T-cell (primary cell): ENCODE measurements around the gene ARMC12. TPM values are rescaled to one million over a fixed set of nuclear protein-coding genes. Genes with fewer than 3 reads are reported as not detected.

Experiments
- ATAC-seq, 4 experiments: fragments of 200-7000 bp in 3 of 4; fragments of 150-1000 bp in 1 of 4; cut with Tn5 transposase; replicated peaks in 1 of 4; 1 replicate in 3 of 4; 2 replicates in 1 of 4; pipeline ENCODE4 v1.10.0; 2021; ENCODE audit warnings: moderate library complexity in 3 of 4, mild to moderate bottlenecking in 2 of 4, moderate number of reproducible peaks in 1 of 4
- CTCF ChIA-PET, 2 donors: fragments of 300-600 bp; sonication (Branson Sonifier 250); formaldehyde crosslinking; loops; one replicate each; lab custom pipeline; 2022; ENCODE audit warnings: antibody characterized with exemption in 2 of 2; lab: Charles Lee
- POLR2A ChIA-PET, 2 donors: fragments of 300-600 bp; sonication (Branson Sonifier 250); formaldehyde crosslinking; loops; one replicate each; lab custom pipeline; 2022; ENCODE audit warnings: antibody characterized with exemption in 2 of 2; lab: Charles Lee
- DNase-seq, 35 experiments: peaks; one replicate each; pipeline versions ENCODE4 v3.0.0 to v3.0.0-alpha.2; 2013 to 2023
- H3K27ac ChIP-seq: one replicate; pipeline ENCODE4 v1.5.1; 2013; ENCODE audit warnings: low read length
- H3K27me3 ChIP-seq, 2 experiments: replicated peaks in 1 of 2; 1 replicate in 1 of 2; 2 replicates in 1 of 2; pipeline versions ENCODE4 v1.6.1 to v1.7.0; 2013; ENCODE audit warnings: low read length in 1 of 2, mixed read lengths in 1 of 2; ENCODE audit not compliant: control insufficient read depth in 2 of 2, insufficient read depth in 2 of 2; ENCODE audit errors: extremely low read depth in 1 of 2
- H3K36me3 ChIP-seq, 2 donors: 1 replicate in 1 of 2; 2 replicates in 1 of 2; pipeline versions ENCODE4 v1.6.1 to v1.7.0; 2013; ENCODE audit warnings: low read length in 1 of 2; ENCODE audit not compliant: control insufficient read depth in 2 of 2, insufficient read depth in 1 of 2; ENCODE audit errors: extremely low read depth in 1 of 2
- H3K4me1 ChIP-seq, 2 experiments: 1 replicate in 1 of 2; 2 replicates in 1 of 2; pipeline versions ENCODE4 v1.6.1 to v1.7.0; 2013; ENCODE audit warnings: low read length in 2 of 2, mixed read lengths in 1 of 2; ENCODE audit not compliant: insufficient read depth in 2 of 2, control insufficient read depth in 1 of 2; ENCODE audit errors: extremely low read depth in 1 of 2
- H3K4me3 ChIP-seq, 2 donors: 1 replicate in 1 of 2; 2 replicates in 1 of 2; pipeline versions ENCODE4 v1.5.1 to v1.7.0; 2013; ENCODE audit warnings: mild to moderate bottlenecking in 2 of 2, low read length in 1 of 2, moderate library complexity in 1 of 2; ENCODE audit not compliant: control insufficient read depth in 1 of 2; ENCODE audit errors: extremely low read depth in 1 of 2
- H3K9me3 ChIP-seq: 2 replicates; pipeline ENCODE4 v1.7.0; 2013
- H3K27ac Mint-ChIP-seq, 2 donors: one replicate each; pipeline ENCODE4 v1.8.0; 2020 to 2021; ENCODE audit warnings: mild to moderate bottlenecking in 2 of 2, mixed read lengths in 2 of 2
- H3K27me3 Mint-ChIP-seq, 2 donors: one replicate each; pipeline ENCODE4 v1.8.0; 2021 to 2022; ENCODE audit warnings: mixed read lengths in 2 of 2
- H3K36me3 Mint-ChIP-seq: one replicate; pipeline ENCODE4 v1.8.0; 2021; ENCODE audit warnings: mixed read lengths
- H3K4me1 Mint-ChIP-seq, 3 donors: one replicate each; pipeline ENCODE4 v1.8.0; 2020 to 2022; ENCODE audit warnings: mixed read lengths in 3 of 3, mild to moderate bottlenecking in 1 of 3
- H3K4me3 Mint-ChIP-seq, 3 donors: one replicate each; pipeline ENCODE4 v1.8.0; 2020 to 2022; ENCODE audit warnings: mild to moderate bottlenecking in 3 of 3, mixed read lengths in 3 of 3, moderate library complexity in 3 of 3
- H3K9me3 Mint-ChIP-seq, 3 donors: one replicate each; pipeline ENCODE4 v1.8.0; 2020 to 2022; ENCODE audit warnings: mixed read lengths in 3 of 3
- WGBS: methylation state at CpG from one replicate; pipeline ENCODE4 v1.1.5; 2013; ENCODE audit warnings: missing lambda C conversion rate; ENCODE audit not compliant: insufficient coverage; 5-methylcytosine and 5-hydroxymethylcytosine counted together
- total RNA-seq, 35 experiments: library from RNA in 6 of 35; stranded (reverse) in 6 of 35; fragments of 120-200 nt in 1 of 35; gene quantifications; one replicate each; pipeline versions ENCODE4 v1.2.1 to v1.2.4 and lab custom pipeline; 2013 to 2026

The ARMC12 gene
- total RNA-seq, 5 donors from 2014 or later (not counting 1 experiment from before 2014, with no cell fraction given): 0.63 to 1.8 (median 0.90) TPM

DNA sequence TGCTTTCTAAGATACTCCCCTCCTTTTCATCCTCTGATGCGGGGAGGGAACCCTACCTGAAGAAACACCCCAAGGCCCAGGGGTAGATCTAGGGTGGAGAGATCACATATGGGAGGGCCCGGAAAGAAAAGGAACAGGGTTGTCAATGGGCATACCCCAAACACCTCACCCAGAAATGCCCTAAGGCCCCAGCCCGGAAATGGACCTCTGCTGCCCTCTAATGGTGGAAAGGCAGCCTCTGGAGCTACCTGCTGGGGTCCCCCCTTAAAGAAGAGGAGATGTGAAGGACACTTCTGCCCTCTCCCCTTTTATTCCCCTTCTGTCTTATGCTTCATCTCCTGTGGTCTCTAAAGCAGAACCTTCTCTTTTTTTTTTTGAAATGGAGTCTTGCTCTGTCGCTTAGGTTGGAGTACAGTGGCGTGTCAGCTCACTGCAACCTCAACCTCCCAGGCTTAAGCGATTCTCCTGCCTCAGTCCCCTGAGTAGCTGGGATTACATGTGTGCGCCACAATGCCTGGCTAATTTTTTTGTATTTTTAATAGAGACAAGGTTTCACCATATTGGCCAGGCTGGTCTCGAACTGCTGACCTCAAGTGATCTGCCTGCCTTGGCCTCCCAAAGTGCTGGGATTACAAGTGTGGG is 458 bp upstream of the ARMC12 start:
- Mint-ChIP-seq H3K27ac (peak overlapping the region; percentile 66 to 78), H3K36me3 (no peaks in the 10 kb centered on the region)

DNA sequence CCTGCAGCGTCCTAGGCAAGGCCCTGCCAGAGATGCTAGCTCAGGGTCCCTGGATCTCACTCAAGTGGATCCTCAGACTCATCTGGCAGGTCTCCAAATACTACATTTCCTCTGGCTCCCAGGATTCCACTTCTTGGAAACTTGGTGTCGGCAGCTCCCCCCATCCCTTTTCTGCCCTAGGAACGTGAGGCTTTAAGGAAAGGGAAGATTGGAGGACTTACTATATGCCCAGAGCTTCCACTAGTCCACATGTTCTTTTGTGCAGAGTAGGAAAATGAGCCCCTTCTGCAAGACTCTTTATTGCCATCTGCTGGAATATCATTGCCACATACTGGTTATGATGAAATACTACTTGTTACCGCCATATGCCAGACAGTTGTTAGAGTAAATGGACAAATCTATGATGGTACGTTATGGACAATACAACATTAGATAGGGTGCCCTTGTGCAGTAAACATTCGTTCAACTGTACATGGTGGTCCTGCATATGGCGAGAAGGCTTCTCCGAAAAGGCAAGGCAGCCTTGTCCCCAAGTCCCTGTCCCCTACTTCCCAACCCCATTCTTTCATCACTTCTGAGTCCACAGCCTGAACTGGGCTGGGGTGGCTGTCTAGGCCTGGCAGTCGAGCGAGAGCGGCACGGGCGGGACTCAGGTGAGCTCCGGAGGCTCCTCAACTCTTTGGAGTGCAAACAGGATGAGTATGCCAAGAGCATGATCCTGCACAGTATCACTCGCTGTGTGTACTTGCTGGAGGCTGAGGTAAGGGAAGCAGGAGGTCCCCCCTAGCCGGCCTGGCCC is 780 bp downstream of the ARMC12 start:
- Histone ChIP-seq H3K9me3 (no peaks in the 10 kb centered on the region), H3K27ac (no peak overlapping the region), H3K27me3 (no peaks in the 10 kb centered on the region), H3K4me3 (no peak overlapping the region), H3K36me3 (no peaks in the 10 kb centered on the region), H3K4me1 (peaks cover 15 to 49% of the 10 kb centered on the region in 2 experiments)
- DNase-seq: peak in 3 of 35 experiments; percentile 42 to 80 (median 46)
- H3K9me3 Mint-ChIP-seq: no peaks in the 10 kb centered on the region
- no peaks in the 10 kb centered on the region for H3K36me3 Mint-ChIP-seq
- peak overlapping the region in 1 of 3 donors; percentile 60 for H3K4me3 Mint-ChIP-seq
- peak; percentile 67 to 73 (median 70) for ATAC-seq
- peak overlapping the region; percentile 79 to 90 for H3K27ac Mint-ChIP-seq
- H3K27me3 Mint-ChIP-seq: peaks cover 0 to 2% of the 10 kb centered on the region in 2 donors
- 78% methylated on average over 10 of the region's 16 CpGs for WGBS
- POLR2A ChIA-PET: interaction anchor here in 1 of 2 donors (1.3 kb wide), 1 partner anchor 136 kb away, joined by 3 read pairs; no protein-coding TSS in a partner anchor
- H3K4me1 Mint-ChIP-seq: peaks cover 43 to 49% (median 46%) of the 10 kb centered on the region in 3 donors
- CTCF ChIA-PET: interaction anchor here (0.6 to 2.7 kb wide), 31 partner anchors 10 to 434 kb away, joined by 3 to 51 read pairs (median 4); partner anchors contain the start of gene FKBP5 (in 1 of the 2)

More for the DNA sequence above, 458 bp upstream of the ARMC12 start:
- no peaks in the 10 kb centered on the region for H3K9me3 Mint-ChIP-seq
- Histone ChIP-seq H3K4me1 (peaks cover 15 to 58% of the 10 kb centered on the region in 2 experiments), H3K27ac (peak overlapping the region; percentile 31), H3K36me3 (no peaks in the 10 kb centered on the region), H3K4me3 (no peak overlapping the region), H3K27me3 (no peaks in the 10 kb centered on the region), H3K9me3 (no peaks in the 10 kb centered on the region)
- ChIA-PET CTCF (interaction anchor here (0.5 to 3.5 kb wide), 44 partner anchors 9 to 1016 kb away, joined by 3 to 51 read pairs (median 4); no protein-coding TSS in a partner anchor), POLR2A (interaction anchor here (0.6 to 1.3 kb wide), 4 partner anchors 54 to 145 kb away, joined by 3 to 7 read pairs (median 3); no protein-coding TSS in a partner anchor)
- H3K4me3 Mint-ChIP-seq: peak overlapping the region in 1 of 3 donors; percentile 45
- WGBS: no CpG with 5 or more reads among the region's 8 CpGs
- DNase-seq (peak; percentile 59 to 92 (median 82)), ATAC-seq (peak; percentile 17 to 23 (median 22))
- H3K27me3 Mint-ChIP-seq: no peaks in the 10 kb centered on the region
- H3K4me1 Mint-ChIP-seq: peaks cover 49 to 56% (median 52%) of the 10 kb centered on the region in 3 donors

DNA sequence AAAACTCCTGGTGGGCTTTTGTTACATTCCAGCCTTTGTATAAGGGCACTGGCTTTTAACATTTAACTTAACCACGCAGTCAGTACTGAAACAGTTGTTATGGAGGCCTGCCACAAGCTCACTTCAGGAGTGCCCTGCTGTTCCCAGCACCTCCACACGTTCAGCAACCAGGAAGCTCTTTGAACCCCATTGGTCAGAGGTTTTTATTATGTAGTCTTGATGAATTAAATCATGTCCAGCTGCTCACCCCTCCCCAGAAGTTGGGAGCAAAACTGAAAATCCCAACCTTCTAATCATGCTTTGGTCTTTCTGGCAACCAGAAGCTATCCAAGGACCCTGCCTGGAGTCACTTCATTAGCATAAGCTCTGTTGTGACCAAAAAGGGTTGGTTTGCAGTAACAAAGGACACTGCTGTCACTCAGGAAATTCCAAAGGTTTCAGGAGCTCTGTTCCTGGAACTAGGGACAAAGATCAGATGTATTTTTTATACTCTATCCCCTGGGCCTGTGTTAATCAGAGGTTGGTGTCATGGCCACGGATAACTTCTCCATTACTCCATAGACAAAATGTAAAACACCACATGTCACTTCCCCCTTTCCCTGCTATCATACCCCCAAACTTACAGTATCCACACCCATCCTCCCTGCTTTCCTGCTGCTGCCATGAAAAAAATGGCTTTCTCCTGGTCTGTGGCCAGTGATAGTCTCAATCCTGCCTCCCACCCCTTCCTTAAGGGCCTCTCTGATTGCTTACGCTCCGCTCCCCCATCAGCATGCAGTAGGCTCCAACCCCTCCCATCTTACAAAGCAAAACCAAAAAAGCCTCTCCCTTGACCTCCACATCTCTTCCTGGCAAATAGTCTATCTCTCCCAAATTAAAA is 3.1 kb downstream of the ARMC12 start:
- Mint-ChIP-seq H3K27ac (no peak overlapping the region), H3K4me1 (peaks cover 27 to 29% (median 29%) of the 10 kb centered on the region in 3 donors), H3K4me3 (no peak overlapping the region), H3K9me3 (no peaks in the 10 kb centered on the region), H3K36me3 (no peaks in the 10 kb centered on the region), H3K27me3 (peaks cover 0 to 2% of the 10 kb centered on the region in 2 donors)
- ChIA-PET CTCF (interaction anchor here in 1 of 2 donors (0.6 to 1.6 kb wide), 5 partner anchors 34 to 217 kb away, joined by 3 to 4 read pairs (median 3); no protein-coding TSS in a partner anchor), POLR2A (interaction anchor here (0.6 to 0.7 kb wide), 2 partner anchors 10 to 307 kb away, joined by 4 to 7 read pairs; no protein-coding TSS in a partner anchor)
- peaks cover 4 to 29% of the 10 kb centered on the region in 2 experiments for H3K4me1 ChIP-seq
- H3K9me3 ChIP-seq: no peaks in the 10 kb centered on the region
- no peak overlapping the region for H3K27ac ChIP-seq
- H3K36me3 ChIP-seq: no peaks in the 10 kb centered on the region
- H3K4me3 ChIP-seq: no peak overlapping the region
- no peak for ATAC-seq
- H3K27me3 ChIP-seq: no peaks in the 10 kb centered on the region
- WGBS: 100% methylated on average over 1 of the region's 5 CpGs
- no peak for DNase-seq

GRCh38 chr6:35742842-35743241 is 6.0 kb downstream of the ARMC12 start:
- peaks cover 0 to 2% of the 10 kb centered on the region in 2 donors for H3K27me3 Mint-ChIP-seq
- ChIA-PET CTCF (no interaction called here), POLR2A (no interaction called here)
- Histone ChIP-seq H3K4me1 (peaks cover 0 to 1% of the 10 kb centered on the region in 2 experiments), H3K4me3 (no peak overlapping the region), H3K9me3 (no peaks in the 10 kb centered on the region), H3K27ac (no peak overlapping the region), H3K36me3 (no peaks in the 10 kb centered on the region), H3K27me3 (no peaks in the 10 kb centered on the region)
- H3K36me3 Mint-ChIP-seq: peaks cover 4% of the 10 kb centered on the region
- no peak overlapping the region for H3K4me3 Mint-ChIP-seq
- ATAC-seq (no peak), DNase-seq (no peak)
- H3K27ac Mint-ChIP-seq: peak overlapping the region in 1 of 2 donors; percentile 43
- H3K9me3 Mint-ChIP-seq: peaks cover 0 to 6% (median 4%) of the 10 kb centered on the region in 3 donors
- WGBS: 100% methylated on average over 2 of the region's 8 CpGs
- peaks cover under 1% of the 10 kb centered on the region in 3 donors for H3K4me1 Mint-ChIP-seq

DNA sequence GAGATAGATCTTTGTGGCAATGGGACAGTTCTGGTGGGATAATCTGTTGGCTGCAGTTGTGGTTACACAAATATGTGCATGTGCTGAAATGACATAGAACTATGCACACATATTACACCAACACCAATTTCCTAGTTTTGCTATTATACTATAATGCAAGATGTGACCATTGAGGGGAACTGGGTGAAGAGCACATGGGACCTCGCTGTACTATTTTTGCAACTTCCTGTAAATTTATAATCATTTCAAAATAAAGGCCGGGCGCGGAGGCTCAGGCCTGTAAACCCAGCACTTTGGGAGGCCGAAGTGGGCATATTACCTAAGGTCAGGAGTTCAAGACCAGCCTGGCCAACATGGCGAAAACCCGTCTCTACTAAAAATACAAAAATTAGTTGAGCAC is 8.7 kb downstream of the ARMC12 start:
- WGBS: 89% methylated on average over 4 of the region's 7 CpGs
- Mint-ChIP-seq H3K36me3 (peaks cover 7% of the 10 kb centered on the region), H3K27ac (no peak overlapping the region), H3K4me1 (no peaks in the 10 kb centered on the region), H3K27me3 (peaks cover 0 to 4% of the 10 kb centered on the region in 2 donors), H3K9me3 (peaks cover 0 to 8% (median 7%) of the 10 kb centered on the region in 3 donors), H3K4me3 (no peak overlapping the region)
- no peak overlapping the region for H3K4me3 ChIP-seq
- ChIA-PET CTCF (no interaction called here), POLR2A (no interaction called here)
- no peaks in the 10 kb centered on the region for H3K27me3 ChIP-seq
- ATAC-seq: no peak
- H3K36me3 ChIP-seq: no peaks in the 10 kb centered on the region
- H3K4me1 ChIP-seq: no peaks in the 10 kb centered on the region
- H3K9me3 ChIP-seq: no peaks in the 10 kb centered on the region
- no peak overlapping the region for H3K27ac ChIP-seq
- DNase-seq: no peak
